Measurements from ENCODE around the gene DCTD.

DCTD gene

GRCh38 chr4:182873726-182874125 lies 43.5 kb downstream of the DCTD start:
- no peak for DNase-seq (ENCODE audit: low spot score)
- no peak for TF ChIP-seq CTCF (IDR thresholded peaks at IDR 0.05; ENCODE audit: extremely low read depth, missing control alignments)

GRCh38 chr4:182873289-182873688 lies 43.9 kb downstream of the DCTD start:
- TF ChIP-seq CTCF (IDR thresholded peaks at IDR 0.05; ENCODE audit: extremely low read depth, missing control alignments), result no peak
- DNase-seq (ENCODE audit: low spot score), result no peak

- TF ChIP-seq CTCF (IDR thresholded peaks at IDR 0.05; ENCODE audit: extremely low read depth, missing control alignments), result no peak
Measured at GRCh38 chr4:182872886-182873285, 44.3 kb downstream of the DCTD start.

GRCh38 chr4:182871616-182872015 lies 45.6 kb downstream of the DCTD start:
- no peak for DNase-seq (ENCODE audit: low spot score)

More at GRCh38 chr4:182872886-182873285, 44.3 kb downstream of the DCTD start:
- DNase-seq (ENCODE audit: low spot score), result no peak

GRCh38 chr4:182869697-182870096 lies 47.5 kb downstream of the DCTD start:
- DNase-seq (ENCODE audit: low spot score), result no peak
- TF ChIP-seq CTCF (IDR thresholded peaks at IDR 0.05; ENCODE audit: extremely low read depth, missing control alignments), result no peak

More at GRCh38 chr4:182871616-182872015, 45.6 kb downstream of the DCTD start:
- TF ChIP-seq CTCF (IDR thresholded peaks at IDR 0.05; ENCODE audit: extremely low read depth, missing control alignments), result no peak

GRCh38 chr4:182866746-182867145 lies 50.4 kb downstream of the DCTD start:
- no peak for DNase-seq (ENCODE audit: low spot score)
- no peak for TF ChIP-seq CTCF (IDR thresholded peaks at IDR 0.05; ENCODE audit: extremely low read depth, missing control alignments)

- no peak for DNase-seq (ENCODE audit: low spot score)
- TF ChIP-seq CTCF (IDR thresholded peaks at IDR 0.05; ENCODE audit: extremely low read depth, missing control alignments), result no peak
Measured at GRCh38 chr4:182863501-182863900, 53.7 kb downstream of the DCTD start.

Data from GM20000 (cell line).